Stimulated activated CD4-positive, alpha-beta T cell treated with anti-CD3 and anti-CD28 coated beads, Interleukin-15, amount 100 ng/mL, for 1 hour (primary cell): Measurements from ENCODE around the gene CCL19.
"Not testable (repeated sequence)": the region's sequence is repeated elsewhere in the genome, so short reads cannot be mapped to it uniquely, and the experiment has no call there.

Experiments
- DNase-seq, 2 donors: peaks; one replicate each; pipeline ENCODE4 v3.0.0-alpha.2; 2020; ENCODE audit warnings: low read depth in 1 of 2, low spot score in 1 of 2

The CCL19 gene

DNA sequence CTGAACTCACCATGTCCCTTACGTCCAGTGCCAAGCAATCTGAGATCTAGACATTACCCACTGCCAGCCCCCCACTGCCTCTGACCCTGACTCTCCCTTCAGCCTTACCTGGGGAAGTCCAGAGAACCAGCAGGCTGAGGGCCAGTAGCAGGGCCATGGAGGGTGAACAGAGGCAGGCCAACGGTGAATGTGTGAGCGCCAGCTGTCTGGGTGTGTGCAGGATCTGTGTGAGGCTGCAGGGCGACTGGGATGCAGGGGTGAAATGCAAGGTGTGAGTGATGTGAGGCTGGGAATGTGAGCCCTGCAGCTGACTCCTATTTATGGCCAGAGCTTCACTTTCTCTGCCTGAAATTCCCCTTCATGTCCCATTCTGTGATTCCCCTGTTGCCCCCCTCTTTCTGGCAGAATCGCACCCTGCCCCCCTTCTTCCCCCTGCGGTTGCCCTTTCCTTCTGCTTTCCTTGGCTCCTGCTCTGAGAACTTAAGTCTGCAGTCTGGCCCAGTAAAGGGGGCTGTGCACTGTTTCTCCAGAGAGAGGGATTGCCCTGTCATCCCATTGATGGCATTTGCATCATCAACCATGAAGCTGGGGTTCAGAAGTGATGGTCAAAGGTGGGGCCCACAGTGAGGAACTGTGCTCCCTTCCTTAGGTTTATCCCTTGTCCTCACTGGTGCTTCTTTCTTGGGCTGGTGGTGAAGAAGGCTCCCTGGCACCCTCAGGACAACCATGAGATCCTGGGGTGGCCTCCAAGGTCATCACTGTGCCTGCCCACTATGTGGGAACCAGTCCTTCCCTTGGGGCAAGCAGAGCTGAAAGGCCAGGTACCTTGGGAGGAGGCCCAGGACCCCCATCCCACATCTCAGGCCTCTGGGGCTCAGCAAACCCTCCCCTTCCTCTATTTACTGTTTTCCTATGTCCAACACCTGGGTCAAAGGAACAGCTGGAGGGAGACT is at the start of gene CCL19:
CCL19 (minus strand) TSS at position 294 of the 953 bp plus-strand sequence; CDS start at position 157, 137 bp downstream.
- no peak for DNase-seq

DNA sequence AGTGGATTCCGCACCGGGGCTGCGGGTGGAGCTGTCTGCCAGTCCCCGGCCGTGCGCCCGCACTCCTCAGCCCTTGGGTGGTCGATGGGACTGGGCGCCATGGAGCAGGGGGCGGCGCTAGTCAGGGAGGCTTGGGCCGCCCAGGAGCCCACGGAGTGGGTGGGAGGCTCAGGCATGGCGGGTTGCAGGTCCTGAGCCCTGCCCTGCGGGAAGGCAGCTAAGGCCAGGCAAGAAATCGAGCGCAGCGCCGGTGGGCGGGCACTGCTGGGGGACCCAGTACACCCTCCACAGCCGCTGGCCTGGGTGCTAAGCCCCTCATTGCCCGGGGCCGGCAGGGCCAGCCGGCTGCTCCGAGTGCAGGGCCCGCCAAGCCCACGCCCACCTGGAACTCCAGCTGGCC is 49.1 kb upstream of the CCL19 start:
- not testable (repeated sequence) for DNase-seq

DNA sequence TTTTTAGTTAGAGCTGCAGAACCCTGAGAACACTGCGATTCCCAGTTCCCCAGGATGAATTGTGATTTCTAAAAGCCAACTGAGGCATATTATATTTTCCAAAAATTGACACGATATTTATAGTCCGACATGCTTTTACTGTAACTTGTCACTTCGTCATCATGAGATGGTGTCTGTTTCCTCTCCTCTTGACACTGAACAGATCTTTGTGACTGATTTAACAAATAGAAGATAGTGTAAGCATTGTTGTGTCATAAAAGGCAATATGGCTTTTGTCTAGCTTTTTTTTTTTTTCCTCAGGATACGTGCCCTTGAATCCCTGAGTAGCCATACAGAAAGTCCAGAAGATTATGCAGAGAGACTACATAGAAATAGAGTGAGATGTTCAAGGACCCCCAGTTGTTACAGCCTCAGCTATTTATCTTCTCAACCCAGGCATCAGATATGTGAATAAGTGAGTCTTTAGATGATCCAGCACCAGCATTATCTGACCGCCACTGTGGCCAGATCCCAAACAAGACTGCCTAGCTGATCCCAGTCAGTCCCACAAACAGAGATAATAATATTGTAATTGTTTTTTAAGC is 46.7 kb upstream of the CCL19 start:
- no peak for DNase-seq

DNA sequence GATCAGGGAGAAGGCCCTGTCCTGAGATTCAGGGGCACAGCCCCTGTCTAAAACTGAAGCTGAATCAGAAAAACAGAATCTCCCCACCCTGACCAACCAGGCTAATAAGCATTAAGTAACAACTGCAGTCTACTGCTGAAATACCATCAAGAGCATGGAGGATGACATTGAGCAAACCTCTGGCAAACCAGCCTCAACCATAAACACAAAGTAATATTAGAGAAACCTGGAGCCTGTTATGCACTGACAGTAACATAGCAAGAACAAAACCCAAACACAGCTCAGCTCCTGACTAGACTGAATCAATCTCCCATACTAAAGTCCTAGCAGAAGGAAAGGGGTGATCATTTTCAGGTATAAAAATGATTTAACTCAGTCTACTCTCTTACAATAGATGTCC is 43.6 kb upstream of the CCL19 start:
- DNase-seq: no peak

DNA sequence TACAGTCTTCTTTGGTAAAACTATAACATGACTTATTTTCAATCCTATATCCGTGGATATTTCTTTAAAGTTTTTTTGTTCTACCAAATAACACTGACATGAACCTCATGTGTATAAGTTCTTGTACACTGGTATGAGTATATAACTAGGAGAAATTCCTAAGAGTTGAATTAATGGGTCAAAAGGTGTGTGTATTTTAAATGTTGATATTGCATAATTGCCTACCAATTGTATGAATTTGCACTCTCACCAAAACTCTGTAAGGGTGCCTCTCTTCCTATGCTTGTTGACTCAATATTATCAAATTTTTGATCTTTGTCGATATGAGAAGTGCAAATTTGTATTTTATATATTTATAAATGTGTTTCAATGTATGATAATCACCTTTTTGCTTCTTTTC is 41.8 kb upstream of the CCL19 start:
- no peak for DNase-seq

DNA sequence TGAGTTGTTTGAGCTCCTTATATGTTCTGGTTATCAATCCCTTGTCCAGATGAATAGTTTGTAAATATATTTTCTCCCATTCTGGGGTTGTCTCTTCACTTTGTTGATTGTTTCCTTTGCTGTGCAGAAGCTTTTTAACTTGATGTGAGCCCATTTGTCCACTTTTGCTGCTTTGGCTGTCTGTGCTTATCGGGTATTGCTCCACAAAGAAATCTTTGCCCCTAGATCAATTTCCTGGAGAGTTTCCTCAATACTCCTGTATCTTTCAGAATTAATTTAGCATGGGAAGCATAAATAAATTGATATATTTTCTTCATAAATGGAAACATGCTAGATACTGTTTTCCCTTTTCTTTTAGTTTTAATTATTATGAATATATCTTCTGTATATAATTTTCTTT is 41.4 kb upstream of the CCL19 start:
- no peak for DNase-seq

DNA sequence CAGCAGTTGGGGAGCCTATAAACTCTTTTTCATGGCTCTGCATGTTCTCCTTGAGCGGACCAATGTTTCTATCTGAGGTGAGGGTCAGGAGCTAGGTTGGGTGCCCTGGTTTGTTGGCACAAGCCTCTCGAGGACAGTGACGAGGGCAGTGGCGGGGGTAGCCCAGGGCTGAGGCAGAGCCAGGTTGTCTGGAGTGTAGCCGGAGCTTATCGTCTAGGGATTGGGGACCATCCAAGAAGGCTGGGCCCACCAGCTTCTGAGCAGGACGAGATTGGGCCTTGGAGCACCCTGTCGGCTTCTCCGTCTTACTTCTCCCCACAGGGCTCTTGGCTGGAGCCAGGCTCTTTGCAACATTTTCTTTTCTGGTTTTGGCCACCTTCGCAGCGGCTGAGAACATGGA is 32.1 kb upstream of the CCL19 start:
- no peak for DNase-seq

DNA sequence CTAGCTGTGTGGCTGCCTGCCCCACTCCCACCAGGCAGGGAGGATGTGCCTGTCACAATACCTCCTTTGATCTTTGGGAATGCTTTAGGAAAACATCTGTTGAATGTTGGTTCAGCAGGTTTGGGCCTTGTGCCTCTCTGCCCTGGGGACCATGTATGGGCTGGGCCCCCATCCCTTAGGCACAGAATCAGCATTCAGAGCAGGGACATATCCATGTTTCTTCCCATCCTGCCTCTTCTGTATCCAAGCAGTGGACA is 28.6 kb upstream of the CCL19 start:
- not testable (repeated sequence) for DNase-seq

DNA sequence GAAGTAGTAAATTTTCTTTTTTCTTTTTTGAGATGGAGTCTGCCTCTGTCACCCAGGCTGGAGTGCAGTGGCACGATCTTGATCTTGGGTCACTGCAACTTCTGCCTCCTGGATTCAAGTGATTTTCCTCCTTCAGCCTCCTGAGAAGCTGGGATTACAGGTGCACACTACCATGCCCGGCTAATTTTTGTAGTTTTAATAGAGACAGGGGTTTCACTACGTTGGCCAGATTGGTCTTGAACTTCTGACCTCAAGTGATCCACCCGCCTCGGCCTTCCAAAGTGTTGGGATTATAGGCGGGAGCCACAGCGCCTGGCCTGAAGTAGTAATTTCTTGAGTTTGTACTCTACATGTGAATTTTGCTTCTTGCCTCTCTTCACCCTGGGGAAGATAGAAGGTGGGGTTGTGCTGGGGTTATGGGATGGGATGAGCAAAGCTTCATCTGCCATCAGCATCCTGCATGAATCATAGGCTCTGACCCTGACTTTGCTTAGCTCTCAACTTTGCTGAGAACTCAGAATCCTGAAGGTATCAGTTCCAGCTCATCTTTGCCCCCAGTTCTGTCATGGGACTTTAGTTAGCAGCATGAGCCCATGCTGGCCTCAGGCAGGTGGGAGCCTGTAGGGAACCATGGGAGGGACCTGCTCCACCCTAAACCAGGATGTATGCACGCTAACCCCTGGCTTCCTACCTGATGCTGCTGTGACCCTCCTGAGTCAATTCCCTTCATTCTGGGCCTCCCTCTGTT is 28.1 kb upstream of the CCL19 start:
- no peak for DNase-seq

DNA sequence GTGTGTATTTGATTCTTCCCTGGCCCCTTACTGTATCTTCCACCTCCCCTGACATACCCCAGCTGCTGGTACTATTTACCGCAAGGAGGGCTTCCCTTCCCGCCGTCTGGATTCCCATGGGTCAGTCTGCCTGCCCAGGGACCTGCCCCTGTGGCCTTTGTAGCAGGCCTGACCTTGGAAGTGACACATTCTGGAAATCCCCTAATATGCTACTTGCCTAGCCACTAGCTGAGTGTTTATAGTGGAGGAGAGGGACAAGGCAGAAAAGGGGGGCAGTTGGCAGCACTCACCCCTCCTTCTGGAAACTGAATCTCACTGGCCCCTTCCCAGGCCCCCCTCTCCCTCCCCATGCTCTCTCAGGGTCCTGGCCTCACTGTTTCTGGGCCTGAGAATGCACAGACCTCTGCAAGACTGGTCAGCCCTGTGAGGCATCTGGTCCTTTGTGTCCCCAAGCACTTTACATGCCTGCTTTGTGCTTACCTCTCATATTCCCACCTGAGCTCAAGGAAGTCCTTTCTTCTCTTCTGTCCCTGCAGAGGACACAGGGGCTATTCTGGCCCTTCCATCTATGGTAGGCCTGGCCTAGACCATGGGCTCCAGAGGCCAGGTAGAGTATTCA is 27.0 kb upstream of the CCL19 start:
- DNase-seq: no peak

DNA sequence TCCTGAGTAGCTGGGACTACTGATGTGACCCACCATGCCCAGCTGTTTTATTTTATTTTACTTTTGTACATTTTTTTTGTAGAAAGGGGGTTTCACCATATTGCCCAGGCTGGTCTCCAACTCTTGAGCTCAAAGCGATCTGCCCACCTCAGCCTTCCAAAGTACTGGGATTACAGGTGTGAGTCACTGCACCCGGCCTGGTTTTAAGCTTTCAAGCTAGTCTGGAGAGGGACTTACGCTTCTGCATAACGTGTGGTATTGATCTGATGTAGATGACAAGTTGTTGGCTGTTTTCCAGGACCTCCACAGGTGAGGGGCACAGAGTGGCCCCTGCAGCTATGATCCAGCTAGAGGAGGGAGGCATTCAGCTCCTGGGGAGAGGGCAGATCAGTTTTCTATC is 25.6 kb upstream of the CCL19 start:
- DNase-seq: no peak

DNA sequence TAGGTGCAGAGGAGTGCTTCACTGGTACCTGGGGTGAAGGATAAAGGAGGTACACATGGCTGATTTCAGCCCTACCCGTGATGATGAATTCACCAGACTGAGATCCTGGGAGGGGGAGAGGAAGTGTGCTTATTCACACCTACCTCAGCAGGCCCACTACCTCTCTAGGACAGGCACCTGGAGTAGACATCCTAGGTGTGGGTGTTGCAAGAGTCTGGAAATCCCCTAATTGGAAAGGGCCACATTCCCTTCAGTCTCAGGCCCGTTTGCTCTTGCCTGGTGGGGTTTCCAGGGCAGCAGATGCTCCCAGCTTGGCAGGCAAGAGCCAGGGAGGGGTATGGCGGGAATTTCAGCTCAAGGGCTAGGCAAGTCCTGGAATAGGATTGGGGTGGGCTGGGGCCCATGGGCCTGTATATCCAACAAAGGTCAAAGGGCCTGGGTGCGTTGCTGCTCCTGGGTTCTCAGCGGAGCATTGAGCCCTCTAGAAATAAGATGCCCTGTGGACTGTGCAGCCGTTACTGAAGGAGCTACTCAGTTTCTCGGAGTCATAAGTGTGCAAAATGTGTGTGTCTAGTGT is 24.7 kb upstream of the CCL19 start:
- no peak for DNase-seq

DNA sequence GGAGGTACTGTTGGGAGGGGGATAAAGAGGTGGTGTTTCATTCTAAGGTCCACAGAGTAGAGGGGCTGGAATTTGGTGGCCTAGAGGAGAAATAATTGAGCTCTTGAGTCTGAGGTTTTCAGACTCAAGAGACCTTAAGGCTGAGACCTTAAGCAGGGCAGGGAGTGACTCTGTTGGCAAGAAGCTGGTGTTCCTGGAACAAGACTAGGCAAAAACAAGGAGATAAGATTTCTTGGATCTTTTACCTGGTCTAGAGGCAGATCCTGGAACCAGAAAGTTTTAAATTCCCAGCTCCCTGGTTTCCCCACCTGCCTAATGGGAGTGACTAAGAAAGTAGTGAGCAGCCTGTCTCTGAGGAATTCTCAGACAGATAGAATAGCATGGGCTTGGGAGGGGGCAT is 22.9 kb upstream of the CCL19 start:
- DNase-seq: no peak

DNA sequence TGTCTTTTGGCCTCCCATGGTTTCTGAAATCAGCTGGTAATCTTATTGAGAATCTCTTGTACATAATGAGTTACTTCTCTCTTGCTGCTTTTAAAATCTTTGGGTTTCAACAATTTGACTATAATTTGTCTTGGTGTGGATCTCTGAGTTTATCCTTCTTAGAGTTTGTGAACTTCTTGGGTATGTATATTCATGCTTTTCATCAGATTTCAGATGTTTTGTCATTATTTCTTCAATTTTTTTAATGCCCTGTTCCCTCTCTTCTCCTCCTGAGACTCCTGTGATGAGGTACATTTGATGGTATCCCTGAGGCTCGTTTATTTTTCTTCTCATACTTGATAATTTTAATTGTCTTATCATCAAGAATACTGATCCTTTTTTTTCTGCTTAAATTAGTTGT is 21.1 kb upstream of the CCL19 start:
- no peak for DNase-seq

DNA sequence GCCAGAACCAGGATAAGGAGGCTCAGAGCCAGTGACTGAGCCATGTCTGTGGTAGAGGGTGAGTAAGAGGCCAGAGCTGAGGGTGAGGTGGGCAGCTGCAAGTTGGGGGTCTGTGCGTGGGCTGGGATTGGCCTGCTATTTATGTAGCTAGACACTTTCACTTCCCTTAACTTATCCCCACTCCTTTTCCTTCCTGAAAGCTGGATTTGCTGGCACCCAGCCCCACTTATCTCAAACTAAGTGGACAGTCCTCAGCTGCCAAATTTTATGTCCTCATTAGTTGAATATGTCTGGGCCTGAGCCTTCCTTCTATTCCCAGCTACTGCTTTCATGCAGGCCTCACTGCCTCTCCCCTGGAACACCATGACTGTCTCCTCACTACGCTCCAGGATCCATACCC is 18.9 kb upstream of the CCL19 start, which contains the start of gene CCL21:
CCL21 (minus strand) TSS at position 114 of the 400 bp plus-strand sequence; CDS start at position 44, 70 bp downstream.
- no peak for DNase-seq

DNA sequence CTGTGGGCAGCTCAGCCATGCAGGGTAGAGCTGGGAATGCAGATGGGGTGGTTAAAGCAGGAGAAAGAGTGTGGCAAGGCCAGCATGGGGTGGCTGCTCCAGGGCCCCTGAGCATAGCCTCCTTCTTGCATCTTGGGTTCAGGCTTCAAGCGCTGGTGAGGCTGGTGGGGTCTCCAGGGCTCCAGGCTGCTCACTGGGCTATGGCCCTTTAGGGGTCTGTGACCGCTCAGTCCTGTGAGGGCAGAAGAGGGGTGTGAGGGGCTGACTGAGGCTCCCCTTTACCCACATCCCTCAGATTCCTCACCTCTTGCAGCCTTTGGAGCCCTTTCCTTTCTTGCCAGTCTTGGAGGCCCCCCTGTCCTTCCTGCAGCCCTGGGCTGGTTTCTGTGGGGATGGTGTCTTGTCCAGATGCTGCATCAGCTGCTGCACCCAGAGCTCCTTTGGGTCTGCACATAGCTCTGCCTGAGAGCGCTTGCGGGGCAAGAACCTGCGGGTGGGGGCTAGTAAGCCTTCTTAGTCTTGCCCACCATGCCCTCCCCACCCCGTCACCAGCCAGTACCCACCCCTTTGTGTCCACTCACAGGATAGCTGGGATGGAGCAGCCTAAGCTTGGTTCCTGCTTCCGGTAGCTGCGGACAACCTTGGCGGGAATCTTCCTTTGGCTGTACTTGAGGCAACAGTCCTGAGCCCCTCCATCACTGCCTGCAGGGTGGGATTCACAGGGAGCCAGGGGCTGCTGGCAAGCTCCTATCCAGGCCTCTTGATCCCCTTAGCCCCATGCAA is 18.3 kb upstream of the CCL19 start:
- no peak for DNase-seq

DNA sequence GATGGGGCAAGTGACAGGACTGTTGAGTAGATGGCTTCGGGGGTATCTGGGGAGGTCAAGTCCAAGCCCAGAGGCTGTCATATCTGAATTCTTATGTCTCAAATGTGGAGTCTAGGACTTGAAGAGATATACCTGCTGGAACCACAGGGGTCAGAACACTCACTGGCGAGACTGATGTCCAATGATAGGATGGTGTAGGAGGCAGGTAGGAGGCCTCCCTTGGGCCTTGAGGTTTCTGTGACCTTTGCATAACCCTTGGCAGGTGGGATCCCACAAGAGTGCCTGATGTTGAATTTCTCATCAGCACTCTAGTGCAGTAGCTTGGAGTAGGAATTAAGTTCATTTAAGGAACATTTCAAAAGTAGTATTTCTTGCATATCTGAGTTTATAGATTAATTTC is 16.1 kb upstream of the CCL19 start:
- DNase-seq: no peak

DNA sequence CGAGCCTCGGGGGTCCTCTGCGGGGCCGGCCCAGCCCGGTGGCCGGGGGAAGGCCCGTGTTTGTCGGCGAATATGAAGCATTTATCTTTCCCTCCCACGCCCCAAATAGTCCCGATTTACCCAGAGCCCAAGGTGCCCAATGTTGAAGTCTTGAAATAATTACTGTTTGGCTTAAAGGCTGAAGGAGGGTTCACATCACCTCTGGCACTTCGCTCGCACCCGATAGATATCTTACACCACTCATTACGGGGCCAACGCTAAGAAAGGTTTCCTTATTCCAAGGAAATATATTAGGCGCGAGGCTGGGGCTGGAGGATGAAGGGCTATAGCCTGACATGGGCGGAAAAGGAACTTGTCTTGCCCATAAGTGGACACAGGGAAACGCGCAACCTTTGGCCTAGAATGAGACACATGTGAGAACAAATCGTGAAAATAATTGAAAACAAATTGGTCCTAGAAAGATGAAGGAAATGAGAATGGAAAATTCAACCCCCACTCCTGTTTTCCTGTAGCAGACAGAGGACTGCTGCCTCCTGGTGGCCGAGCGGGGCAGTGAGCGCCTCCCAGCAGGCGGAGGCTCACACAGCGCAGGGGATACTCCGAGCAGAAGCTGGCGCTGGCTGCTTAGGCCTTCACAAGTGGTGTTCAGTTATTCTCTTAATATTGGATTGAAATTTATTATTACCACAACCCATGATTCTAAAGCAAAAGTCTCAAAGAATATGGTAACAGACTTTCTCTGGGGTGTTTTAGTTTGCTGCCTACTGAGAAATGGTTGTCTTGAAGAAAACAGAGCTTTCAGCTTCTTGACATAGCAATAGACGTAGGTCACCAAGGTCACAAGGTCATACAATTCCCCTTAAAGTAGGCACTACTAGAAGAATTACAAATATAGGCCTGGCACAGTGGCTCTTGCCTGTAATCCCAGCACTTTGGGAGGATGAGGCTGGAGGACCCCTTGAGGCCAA is 11.0 kb upstream of the CCL19 start:
- peak; percentile 65 to 78 for DNase-seq

DNA sequence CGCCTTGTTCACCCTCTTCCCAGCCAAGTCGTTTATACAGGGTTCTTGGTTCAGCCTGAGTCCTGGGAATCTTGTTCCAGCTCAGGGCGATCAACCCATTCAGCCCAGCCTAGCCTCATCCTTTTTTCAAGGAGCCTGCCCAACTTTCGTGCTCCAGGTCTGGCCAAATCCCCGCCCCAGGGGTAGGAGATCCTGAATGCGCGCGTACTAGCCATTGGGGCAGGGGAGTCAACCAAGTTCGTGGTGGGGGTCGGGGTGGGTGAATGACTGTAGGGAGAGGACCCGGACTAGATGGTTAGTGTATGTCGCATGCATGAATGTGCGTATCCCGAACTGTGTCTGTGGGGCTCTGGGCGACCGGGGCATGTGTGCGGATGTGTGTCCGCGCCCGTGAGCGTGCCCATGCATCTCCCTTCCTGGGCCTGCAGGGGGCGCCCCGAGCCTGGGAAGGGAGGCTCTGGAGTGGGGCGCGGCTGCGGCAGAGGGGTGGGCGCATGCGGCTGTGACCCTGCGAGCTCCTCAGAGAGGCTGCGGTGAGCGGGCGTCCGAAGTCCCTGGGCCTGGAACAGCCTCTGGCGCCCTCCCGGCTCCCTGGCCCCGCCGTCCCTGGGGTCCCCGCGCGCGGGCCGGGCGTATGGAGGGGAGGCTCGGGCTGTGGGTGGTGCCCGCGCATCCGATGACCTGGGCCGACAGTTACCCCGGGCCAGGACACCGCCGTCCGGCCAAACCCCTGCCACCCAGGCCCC is 10.1 kb upstream of the CCL19 start:
- peak; percentile 55 to 74 for DNase-seq
